ENCODE measurements around the gene ZNF501. TPM values are rescaled to one million over a fixed set of nuclear protein-coding genes. Genes with fewer than 3 reads are reported as not detected.

Gene ZNF501
- total and polyA plus RNA-seq, 12 donors, result 1.5 to 8.7 (median 4.4) TPM

- H3K4me3 ChIP-seq, result peak overlapping the region; percentile 59 to 97 (median 78)
- peaks cover 0 to 15% (median 7%) of the 10 kb centered on the region in 9 donors for H3K4me1 ChIP-seq
- peaks cover 0 to 25% (median 14%) of the 10 kb centered on the region in 7 donors for H3K27me3 ChIP-seq
- intact Hi-C loops (cut with DNase I), result loop anchor here in 1 of 10 donors (10.0 kb wide), 1 partner anchor 150 kb away; no protein-coding TSS in a partner anchor
- H3K36me3 ChIP-seq, result peaks cover 0 to 10% (median 0%) of the 10 kb centered on the region in 9 donors
- peak; percentile 76 to 78 for DNase-seq
- peaks cover 0 to 40% (median 3%) of the 10 kb centered on the region in 11 donors for H3K9me3 ChIP-seq
- ATAC-seq, result peak; percentile 89 to 99 (median 95)
- TF ChIP-seq CTCF (IDR thresholded peaks at IDR 0.05), result no peak
- 2% methylated on average over 48 of the region's 48 CpGs for WGBS, 2 donors
- H3K27ac ChIP-seq, result peak overlapping the region in 6 of 10 donors; percentile 39 to 82 (median 50)
These were observed 44.2 kb upstream of the ZNF501 start for GRCh38 chr3:44685128-44685800.

- ATAC-seq, result no peak
- peaks cover 0 to 24% (median 3%) of the 10 kb centered on the region in 11 donors for H3K9me3 ChIP-seq
- WGBS, 2 donors, result 35 to 54% methylated on average over 1 of the region's 1 CpG
- H3K27ac ChIP-seq, result no peak overlapping the region
- intact Hi-C loops (cut with DNase I), result loop anchor here in 1 of 10 donors (10.0 kb wide), 1 partner anchor 153 kb away; no protein-coding TSS in a partner anchor
- H3K4me3 ChIP-seq, result no peak overlapping the region
- no peak for TF ChIP-seq CTCF (IDR thresholded peaks at IDR 0.05)
- DNase-seq, result no peak
- peaks cover 0 to 31% (median 23%) of the 10 kb centered on the region in 7 donors for H3K27me3 ChIP-seq
- H3K36me3 ChIP-seq, result peaks cover 0 to 10% (median 0%) of the 10 kb centered on the region in 9 donors
- H3K4me1 ChIP-seq, result peaks cover 0 to 15% (median 7%) of the 10 kb centered on the region in 9 donors
These were observed 41.5 kb upstream of the ZNF501 start for GRCh38 chr3:44687898-44688297.

- Histone ChIP-seq H3K4me1 (peaks cover 0 to 12% (median 6%) of the 10 kb centered on the region in 9 donors), H3K36me3 (peaks cover 0 to 37% (median 9%) of the 10 kb centered on the region in 9 donors), H3K4me3 (peak within 1 kb of the TSS; percentile 67 to 97 (median 83)), H3K9me3 (peaks cover 0 to 69% (median 40%) of the 10 kb centered on the region in 11 donors), H3K27ac (peak within 1 kb of the TSS in 9 of 10 donors; percentile 41 to 82 (median 73)), H3K27me3 (peaks cover 0 to 21% (median 5%) of the 10 kb centered on the region in 7 donors)
- WGBS, 2 donors, result 1 to 2% methylated on average over 36 of the region's 36 CpGs
- peak in 8 of 9 donors; percentile 10 to 58 (median 44) for TF ChIP-seq CTCF (IDR thresholded peaks at IDR 0.05)
- peak; percentile 87 to 91 for DNase-seq
- ATAC-seq, result peak; percentile 98 to 99 (median 98)
- intact Hi-C loops (cut with DNase I), result loop anchor here in 4 of 10 donors (1.0 to 10.0 kb wide), 5 partner anchors 16 to 178 kb away; partner anchors contain the start of genes KIAA1143 (in 2 of the 4), KIF15 (in 2 of the 4) and ZNF501 (in 2 of the 4)
These were observed 16.9 kb upstream of the ZNF501 start, which contains the start of gene ZNF502 for GRCh38 chr3:44712455-44713075. TSS of gene ZNF502 (plus strand) at chr3:44712660. CDS start at chr3:44720262, 7,602 bp downstream.
